Panc1 (cell line): Measurements from ENCODE around the gene AKT3. TPM values are rescaled to one million over a fixed set of nuclear protein-coding genes. Genes with fewer than 3 reads are reported as not detected.

Experiments
- ATAC-seq: fragments of 200-7000 bp; cut with Tn5 transposase; 2 replicates; pipeline ENCODE4 v1.9.1; 2020; ENCODE audit warnings: mild to moderate bottlenecking, moderate library complexity
- BruUV-seq: library from RNA; stranded (reverse); fragments of 400-500 nt; replicated peaks from 2 replicates; lab custom pipeline; 2021; lab: Mats Ljungman, UMichigan
- CTCF ChIA-PET: fragments of 300-600 bp; sonication (Branson Sonifier 250); formaldehyde crosslinking; loops from one replicate; lab custom pipeline; 2022; ENCODE audit warnings: antibody characterized with exemption; lab: Charles Lee
- POLR2A ChIA-PET: fragments of 300-600 bp; sonication (Branson Sonifier 250); formaldehyde crosslinking; loops from one replicate; lab custom pipeline; 2022; ENCODE audit warnings: antibody characterized with exemption; lab: Charles Lee
- DNase-seq: peaks from one replicate; pipeline ENCODE4 v3.0.0-alpha.2; 2010; ENCODE audit warnings: low read depth, low spot score
- H3K27ac ChIP-seq: 2 replicates; pipeline ENCODE4 v1.5.1; 2011; ENCODE audit warnings: mild to moderate bottlenecking, low read length, inconsistent platforms
- H3K27me3 ChIP-seq: fragments of 200-500 bp; sonication (Bioruptor generic); 2 replicates; pipeline ENCODE4 v1.6.0; 2014; ENCODE audit warnings: low read length, inconsistent platforms; ENCODE audit not compliant: control insufficient read depth, insufficient read depth
- H3K36me3 ChIP-seq: fragments of 200-500 bp; sonication (Bioruptor generic); 2 replicates; pipeline ENCODE4 v1.5.1; 2014; ENCODE audit warnings: inconsistent platforms, mild to moderate bottlenecking, low read length, moderate library complexity; ENCODE audit not compliant: control insufficient read depth, insufficient read depth
- H3K4me1 ChIP-seq: 2 replicates; pipeline ENCODE4 v1.5.1; 2011; ENCODE audit warnings: inconsistent platforms, mild to moderate bottlenecking, low read length, moderate library complexity; ENCODE audit not compliant: control insufficient read depth, insufficient read depth
- H3K4me3 ChIP-seq, 2 experiments: 2 replicates each; pipeline ENCODE4 v1.5.1; 2011 to 2012; ENCODE audit warnings: low read depth in 2 of 2, low read length in 2 of 2, mild to moderate bottlenecking in 2 of 2, inconsistent platforms in 1 of 2, moderate library complexity in 1 of 2
- H3K9me3 ChIP-seq: fragments of 200-500 bp; sonication (Bioruptor generic); 2 replicates; pipeline ENCODE4 v1.5.1; 2014; ENCODE audit warnings: low read depth, mild to moderate bottlenecking, inconsistent platforms, low read length, moderate library complexity; ENCODE audit not compliant: control insufficient read depth, insufficient read depth
- CTCF ChIP-seq: fragments of 450-650 bp; IDR thresholded peaks from 2 replicates; pipeline ENCODE4 v1.5.1; 2017; ENCODE audit warnings: mild to moderate bottlenecking
- POLR2AphosphoS5 ChIP-seq: IDR thresholded peaks from 2 replicates; pipeline ENCODE4 v1.6.1; 2012; ENCODE audit warnings: mild to moderate bottlenecking, low read depth, low read length, moderate library complexity
- REST ChIP-seq, 2 experiments: IDR thresholded peaks; 2 replicates each; pipeline ENCODE4 v1.6.1; 2011 to 2012; ENCODE audit warnings: low read depth in 2 of 2, control low read depth in 1 of 2, low read length in 1 of 2, mild to moderate bottlenecking in 1 of 2, moderate library complexity in 1 of 2; ENCODE audit not compliant: insufficient read depth in 1 of 2
- SIN3A ChIP-seq: IDR thresholded peaks from 2 replicates; pipeline ENCODE4 v1.6.1; 2012; ENCODE audit warnings: low read depth, mild to moderate bottlenecking, low read length, moderate library complexity, borderline replicate concordance; ENCODE audit not compliant: insufficient read depth
- TCF7L2 ChIP-seq: IDR thresholded peaks from 2 replicates; pipeline ENCODE4 v1.6.1; 2011; ENCODE audit warnings: mild to moderate bottlenecking, low read depth, low read length, inconsistent platforms
- in situ Hi-C: cut with HindIII; loops from 2 replicates; pipeline ENCODE4 v1.10.0; 2016; ENCODE audit warnings: low sequenced_read_pairs, low pct_unique_long_range_greater_than_20kb
- intact Hi-C: fragments of 100-400 bp; cut with micrococcal nuclease; formaldehyde crosslinking; loops from one replicate; pipeline ENCODE4 v1.10.0; 2022; ENCODE audit not compliant: unreplicated experiment
- total RNA-seq: library from RNA; stranded (reverse); gene quantifications from one replicate; pipeline ENCODE4 v1.2.1, GENCODE V29; 2021; ENCODE audit not compliant: unreplicated experiment

AKT3 gene
- total RNA-seq, 1 experiment from 2014 or later = 11.0 TPM

- Histone ChIP-seq H3K4me1 (no peaks in the 10 kb centered on the region), H3K4me3 (no peak overlapping the region), H3K27ac (no peak overlapping the region), H3K27me3 (no peaks in the 10 kb centered on the region), H3K36me3 (no peaks in the 10 kb centered on the region), H3K9me3 (no peaks in the 10 kb centered on the region)
- ChIA-PET POLR2A (interaction anchor here (0.6 kb wide), 1 partner anchor 867 kb away, joined by 9 read pairs; no protein-coding TSS in a partner anchor), CTCF (no interaction called here)
- intact Hi-C loops = no loop called here
- no peak for ATAC-seq
- TF ChIP-seq TCF7L2 (no peak), CTCF (no peak), POLR2AphosphoS5 (no peak), SIN3A (no peak), REST (IDR thresholded peaks at IDR 0.05; ENCODE audit: insufficient read depth in 1 of 2, low read depth in 2 of 2, low read length in 1 of 2) (no peak)
- in situ Hi-C loops = no loop called here
- no peak for DNase-seq
- no TSS peak for BruUV-seq
These were observed 385.0 kb downstream of the AKT3 start for GRCh38 chr1:243465081-243465480.

- Histone ChIP-seq H3K27me3 (no peaks in the 10 kb centered on the region), H3K36me3 (no peaks in the 10 kb centered on the region), H3K4me3 (no peak overlapping the region), H3K9me3 (no peaks in the 10 kb centered on the region), H3K4me1 (no peaks in the 10 kb centered on the region), H3K27ac (no peak overlapping the region)
- in situ Hi-C loops (no loop called here), intact Hi-C loops (no loop called here)
- TF ChIP-seq SIN3A = no peak
- no peak for TF ChIP-seq CTCF
- TF ChIP-seq POLR2AphosphoS5 = no peak
- no peak for TF ChIP-seq REST (IDR thresholded peaks at IDR 0.05; ENCODE audit: insufficient read depth in 1 of 2, low read depth in 2 of 2, low read length in 1 of 2)
- no peak for TF ChIP-seq TCF7L2
- ChIA-PET POLR2A (no interaction called here), CTCF (interaction anchor here (0.7 kb wide), 1 partner anchor 7 kb away, joined by 3 read pairs; no protein-coding TSS in a partner anchor)
- ATAC-seq (no peak), DNase-seq (no peak)
- no TSS peak for BruUV-seq
These were observed 386.9 kb downstream of the AKT3 start for GRCh38 chr1:243462929-243463697.
